ENCODE measurements around the gene PTH2. TPM values are rescaled to one million over a fixed set of nuclear protein-coding genes. Genes with fewer than 3 reads are reported as not detected.

The PTH2 gene
- polyA plus RNA-seq, 3 donors = not detected

- no peak for DNase-seq (ENCODE audit: low read depth in 3 of 3, low spot score in 2 of 3)
These were observed 8.0 kb downstream of the PTH2 start for GRCh38 chr19:49415102-49415809.

DNA sequence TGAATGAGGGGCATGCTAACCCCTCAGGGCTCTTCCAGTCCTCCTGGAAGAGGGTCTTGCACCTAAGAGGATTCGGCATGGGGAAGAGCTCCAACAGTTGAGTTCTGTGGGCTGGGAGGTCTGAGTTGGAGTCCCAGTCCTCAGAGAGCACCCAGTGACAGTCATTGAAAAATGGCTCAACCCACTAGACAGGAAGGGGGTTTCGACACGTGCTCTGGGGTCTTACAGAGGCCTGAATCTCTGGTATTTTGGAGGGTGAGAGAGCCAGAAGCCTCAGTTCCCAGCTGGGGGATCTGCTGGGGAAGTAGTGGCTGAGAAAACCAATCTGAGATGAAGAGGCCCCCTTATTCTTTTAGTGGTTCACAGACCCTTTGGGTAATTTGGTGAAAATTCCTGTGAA is 9.0 kb downstream of the PTH2 start:
- DNase-seq (ENCODE audit: low read depth in 3 of 3, low spot score in 2 of 3) = no peak

GRCh38 chr19:49413348-49413747 is 9.9 kb downstream of the PTH2 start:
- DNase-seq (ENCODE audit: low read depth in 3 of 3, low spot score in 2 of 3) = peak; percentile 57 to 74 (median 65)

GRCh38 chr19:49411681-49412326 is 11.4 kb downstream of the PTH2 start:
- no peak for DNase-seq (ENCODE audit: low read depth in 3 of 3, low spot score in 2 of 3)

- DNase-seq (ENCODE audit: low read depth in 3 of 3, low spot score in 2 of 3) = no peak
These were observed 13.7 kb downstream of the PTH2 start for GRCh38 chr19:49409441-49410029.

- no peak for DNase-seq (ENCODE audit: low read depth in 3 of 3, low spot score in 2 of 3)
These were observed 14.3 kb downstream of the PTH2 start for GRCh38 chr19:49408816-49409440.

DNA sequence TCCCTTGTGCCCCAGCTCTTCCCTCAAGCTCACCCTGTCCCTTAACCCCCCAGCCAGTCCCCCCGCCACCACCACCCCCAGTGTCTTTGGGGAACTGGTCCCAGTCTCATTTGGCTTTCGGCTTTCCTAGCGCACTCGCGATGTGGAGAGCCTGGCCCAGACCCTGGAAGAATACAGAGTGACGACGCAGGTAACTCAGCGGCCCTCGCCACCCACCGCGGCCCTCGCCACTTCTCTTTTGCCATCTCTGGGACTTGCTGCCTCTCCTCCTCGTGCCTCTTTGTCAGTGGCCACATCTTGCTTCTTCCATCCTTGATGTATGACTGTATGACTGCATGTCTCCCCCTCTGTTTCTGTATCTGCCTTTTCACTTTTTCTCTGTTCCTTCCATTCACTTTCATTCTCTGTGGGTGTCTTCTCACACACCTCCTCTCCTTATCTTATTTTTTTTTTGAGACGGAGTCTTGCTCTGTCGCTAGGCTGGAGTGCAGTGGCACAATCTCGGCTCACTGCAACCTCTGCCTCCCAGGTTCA is 15.7 kb downstream of the PTH2 start:
- DNase-seq (ENCODE audit: low read depth in 3 of 3, low spot score in 2 of 3) = no peak

- no peak for DNase-seq (ENCODE audit: low read depth in 3 of 3, low spot score in 2 of 3)
These were observed 16.2 kb downstream of the PTH2 start for GRCh38 chr19:49407079-49407478.

DNA sequence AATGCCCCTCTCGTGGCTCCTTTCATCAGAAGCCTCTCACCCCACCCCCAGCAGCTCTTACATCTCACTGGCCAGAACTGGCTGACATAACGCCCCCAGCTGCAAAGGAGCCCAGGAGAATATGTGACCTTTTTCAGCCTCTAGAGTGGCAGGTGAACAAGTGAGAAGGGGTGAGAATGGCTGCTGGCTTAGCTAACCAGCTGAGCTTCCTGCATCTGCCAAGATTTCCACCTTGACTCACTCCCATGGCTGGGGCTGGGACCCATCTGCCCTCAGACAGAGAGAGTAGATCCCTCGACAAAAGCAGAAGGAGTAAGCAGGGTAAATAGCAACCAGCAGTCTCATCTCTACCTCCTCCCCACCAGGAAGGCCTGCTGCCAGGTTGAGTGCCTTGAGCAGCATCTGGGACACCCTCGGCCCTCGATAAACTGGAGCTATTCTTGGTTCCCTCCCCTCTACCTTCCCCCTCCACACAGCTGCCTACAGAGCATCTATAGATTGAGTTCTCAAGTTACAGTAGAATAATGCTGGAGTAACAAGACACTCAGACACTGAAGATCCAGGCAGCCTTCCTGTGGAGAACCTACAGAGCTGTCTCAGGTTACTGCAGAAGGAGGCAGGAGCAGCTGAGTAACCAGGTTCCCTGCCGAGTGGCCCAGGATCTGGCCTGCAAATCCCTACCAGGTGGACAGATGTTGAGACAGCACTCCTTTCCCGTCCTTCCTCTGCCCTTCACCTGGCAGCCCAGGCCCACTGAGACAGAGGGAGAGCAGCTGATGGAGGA is 19.6 kb downstream of the PTH2 start:
- DNase-seq (ENCODE audit: low read depth in 3 of 3, low spot score in 2 of 3) = no peak

GRCh38 chr19:49400029-49400428 is 23.2 kb downstream of the PTH2 start:
- no peak for DNase-seq (ENCODE audit: low read depth in 3 of 3, low spot score in 2 of 3)

DNA sequence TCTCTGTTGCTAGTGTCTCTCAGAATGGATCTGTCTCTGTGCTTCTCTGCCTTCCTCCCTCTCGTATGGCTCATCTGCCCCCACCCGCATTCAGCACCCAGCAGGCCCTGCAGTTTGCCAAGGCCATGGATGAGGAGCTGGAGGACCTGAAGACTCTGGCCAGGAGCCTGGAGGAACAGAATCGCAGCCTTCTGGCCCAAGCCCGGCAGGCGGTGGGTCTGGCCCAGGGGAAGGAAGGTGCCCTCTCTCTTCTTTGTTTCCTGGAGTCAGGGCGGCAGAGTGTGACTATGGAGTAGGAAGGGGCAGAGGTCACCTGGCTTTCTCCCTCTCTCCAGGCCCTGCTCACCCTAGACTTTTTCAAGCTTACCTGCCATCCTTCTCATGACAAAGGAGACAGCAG is 24.3 kb downstream of the PTH2 start:
- no peak for DNase-seq (ENCODE audit: low read depth in 3 of 3, low spot score in 2 of 3)

DNA sequence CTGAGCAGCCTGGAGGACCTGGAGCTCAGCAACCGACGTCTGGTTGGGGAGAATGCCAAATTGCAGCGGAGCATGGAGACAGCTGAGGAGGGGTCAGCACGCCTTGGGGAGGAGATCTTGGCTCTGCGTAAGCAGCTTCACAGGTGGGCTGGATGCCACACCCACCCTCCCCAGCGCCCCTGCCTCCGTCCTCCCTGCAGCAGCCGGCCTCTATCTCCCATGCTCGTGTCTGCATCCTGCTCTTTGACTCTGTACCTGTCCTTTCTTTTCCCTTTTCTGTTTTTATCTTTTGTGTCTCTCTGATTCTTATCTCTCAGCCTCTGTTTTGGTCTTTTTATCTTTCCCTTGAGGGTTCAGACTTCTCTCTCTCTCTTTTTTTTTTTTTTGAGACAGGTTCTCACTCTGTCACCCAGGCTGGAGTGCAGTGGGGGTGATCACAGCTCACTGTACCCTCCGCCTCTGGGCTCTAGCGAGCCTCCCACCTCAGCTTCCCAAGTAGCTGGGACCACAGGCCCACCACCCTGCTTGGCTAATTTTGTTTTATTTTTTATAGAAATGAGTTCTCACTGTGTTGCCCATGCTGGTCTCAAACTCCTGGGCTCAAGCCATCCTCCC is 25.1 kb downstream of the PTH2 start:
- no peak for DNase-seq (ENCODE audit: low read depth in 3 of 3, low spot score in 2 of 3)

DNA sequence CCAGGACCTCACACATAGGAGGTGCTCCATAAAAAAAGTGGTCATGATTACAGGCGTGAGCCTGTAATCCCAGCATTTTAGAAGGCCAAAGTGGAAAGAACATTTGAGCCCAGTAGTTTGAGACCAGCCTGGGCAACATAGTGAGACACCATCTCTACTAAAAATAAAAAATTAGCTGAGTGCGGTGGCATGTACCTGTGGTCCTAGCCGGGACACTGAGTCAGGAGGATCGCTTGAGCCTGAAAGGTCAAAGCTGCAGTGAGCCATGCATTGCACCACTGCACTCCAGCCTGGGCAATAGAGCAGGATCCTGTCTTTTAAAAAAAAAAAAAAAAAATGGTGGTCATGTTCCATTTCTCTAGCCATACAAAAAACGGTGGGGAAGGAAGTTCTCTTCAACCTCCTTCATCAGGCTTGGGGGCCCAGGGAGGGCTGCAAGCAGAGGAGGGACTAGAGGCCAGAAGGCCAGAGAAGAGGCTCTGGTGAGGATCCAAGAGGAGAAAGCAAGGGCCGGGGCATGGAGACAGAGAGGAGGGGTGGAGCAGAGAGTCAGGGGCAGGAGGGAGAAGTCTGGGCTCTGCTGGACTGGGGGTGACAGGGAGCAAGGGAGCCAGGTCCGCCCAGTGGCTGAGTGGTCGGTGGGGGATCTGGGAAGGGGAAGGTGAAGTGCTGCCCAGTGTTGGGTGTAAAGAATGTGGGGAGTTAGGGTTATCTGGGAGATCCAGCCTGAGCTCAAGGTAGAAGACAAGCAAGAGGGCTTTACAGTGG is 26.3 kb downstream of the PTH2 start:
- DNase-seq (ENCODE audit: low read depth in 3 of 3, low spot score in 2 of 3) = no peak

DNA sequence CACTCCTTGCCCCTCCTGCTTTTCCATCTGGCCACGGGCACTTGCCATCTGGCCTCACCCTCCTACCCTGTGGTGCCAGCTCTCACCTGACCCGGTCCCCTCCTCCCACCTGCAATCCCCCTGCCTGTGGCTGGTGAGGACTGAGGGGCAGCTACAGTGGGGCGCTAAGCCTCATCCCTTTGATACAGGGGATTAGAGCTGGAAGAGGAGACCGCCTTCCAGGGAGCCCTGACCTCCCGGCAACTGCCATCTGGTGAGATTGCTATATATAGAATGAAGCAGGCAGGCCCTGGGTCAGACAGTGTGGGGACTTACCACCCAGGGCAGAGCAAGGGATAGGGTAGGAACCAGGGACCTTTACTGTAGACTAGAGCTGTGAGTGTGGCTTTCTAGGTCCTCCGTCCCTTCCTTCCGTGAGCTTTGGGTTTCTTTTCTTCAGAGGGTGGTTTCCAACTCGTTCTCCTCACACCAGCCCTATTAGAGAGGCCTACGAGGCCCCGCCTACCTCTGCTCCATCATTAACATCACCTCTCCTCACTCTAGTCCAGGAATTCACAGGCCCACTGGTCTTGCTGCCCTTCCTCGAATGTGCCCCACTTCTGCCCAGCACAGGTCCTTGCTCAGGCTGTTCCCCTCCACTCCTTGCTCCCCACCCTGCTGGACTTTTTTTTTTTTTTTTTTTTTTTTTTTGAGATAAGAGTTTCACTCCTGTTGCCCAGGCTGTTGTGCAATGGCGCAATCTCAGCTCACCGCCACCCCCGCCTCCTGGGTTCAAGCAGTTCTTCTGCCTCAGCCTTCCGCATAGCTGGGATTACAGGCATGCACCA is 27.4 kb downstream of the PTH2 start:
- no peak for DNase-seq (ENCODE audit: low read depth in 3 of 3, low spot score in 2 of 3)

- no peak for DNase-seq (ENCODE audit: low read depth in 3 of 3, low spot score in 2 of 3)
These were observed 29.4 kb downstream of the PTH2 start for GRCh38 chr19:49393881-49394280.

GRCh38 chr19:49391581-49392399 is 31.5 kb downstream of the PTH2 start:
- peak in 2 of 3 donors; percentile 51 to 64 for DNase-seq (ENCODE audit: low read depth in 3 of 3, low spot score in 2 of 3)

GRCh38 chr19:49390929-49391359 is 32.3 kb downstream of the PTH2 start:
- DNase-seq (ENCODE audit: low read depth in 3 of 3, low spot score in 2 of 3) = no peak

Data from right renal cortex interstitium (tissue), 3 donors.